Duodenal mucosa (tissue), 2 donors: ENCODE results near the gene IDH3B.
"Not testable (repeated sequence)": the region's sequence is repeated elsewhere in the genome, so short reads cannot be mapped to it uniquely, and the experiment has no call there.

ENCODE experiments used
- H3K27ac ChIP-seq: one replicate; pipeline ENCODE4 v1.7.0; 2013; ENCODE audit warnings: low read depth, low read length
- H3K27me3 ChIP-seq, 2 donors: one replicate each; pipeline ENCODE4 v1.7.0; 2013; ENCODE audit warnings: low read length in 2 of 2, control low read depth in 1 of 2; ENCODE audit not compliant: insufficient read depth in 2 of 2, control insufficient read depth in 1 of 2
- H3K36me3 ChIP-seq, 2 donors: one replicate each; pipeline ENCODE4 v1.7.0; 2013; ENCODE audit warnings: low read length in 2 of 2, control low read depth in 1 of 2; ENCODE audit not compliant: insufficient read depth in 2 of 2, control insufficient read depth in 1 of 2
- H3K4me1 ChIP-seq, 2 donors: one replicate each; pipeline ENCODE4 v1.7.0; 2013; ENCODE audit warnings: low read length in 2 of 2, control low read depth in 1 of 2; ENCODE audit not compliant: insufficient read depth in 2 of 2, control insufficient read depth in 1 of 2
- H3K4me3 ChIP-seq, 2 donors: one replicate each; pipeline ENCODE4 v1.7.0; 2013; ENCODE audit warnings: low read length in 2 of 2, low read depth in 1 of 2
- H3K9ac ChIP-seq, 2 donors: one replicate each; pipeline ENCODE4 v1.7.0; 2013; ENCODE audit warnings: low read length in 2 of 2, low read depth in 1 of 2
- H3K9me3 ChIP-seq, 2 donors: one replicate each; pipeline ENCODE4 v1.7.0; 2013; ENCODE audit warnings: low read length in 2 of 2, control low read depth in 1 of 2; ENCODE audit not compliant: control insufficient read depth in 1 of 2

The IDH3B gene

GRCh38 chr20:2701671-2702081 lies 37.7 kb upstream of the IDH3B start:
- no peaks in the 10 kb centered on the region for H3K36me3 ChIP-seq
- H3K4me3 ChIP-seq = no peak overlapping the region
- H3K27ac ChIP-seq = no peak overlapping the region
- H3K9me3 ChIP-seq = no peaks in the 10 kb centered on the region
- H3K4me1 ChIP-seq = no peaks in the 10 kb centered on the region
- H3K27me3 ChIP-seq = peaks cover 0 to 12% of the 10 kb centered on the region in 2 donors
- H3K9ac ChIP-seq = no peak overlapping the region

GRCh38 chr20:2700913-2701620 lies 37.1 kb upstream of the IDH3B start:
- H3K4me1 ChIP-seq = no peaks in the 10 kb centered on the region
- H3K36me3 ChIP-seq = no peaks in the 10 kb centered on the region
- H3K4me3 ChIP-seq = no peak overlapping the region
- no peaks in the 10 kb centered on the region for H3K9me3 ChIP-seq
- no peak overlapping the region for H3K27ac ChIP-seq
- no peak overlapping the region for H3K9ac ChIP-seq
- H3K27me3 ChIP-seq = peaks cover 0 to 12% of the 10 kb centered on the region in 2 donors

- Histone ChIP-seq H3K4me3 (no peak overlapping the region), H3K4me1 (no peaks in the 10 kb centered on the region), H3K27ac (no peak overlapping the region), H3K27me3 (peaks cover 8 to 22% of the 10 kb centered on the region in 2 donors), H3K36me3 (no peaks in the 10 kb centered on the region), H3K9ac (no peak overlapping the region), H3K9me3 (no peaks in the 10 kb centered on the region)
Observed at GRCh38 chr20:2699775-2700413, 35.9 kb upstream of the IDH3B start.

- H3K27me3 ChIP-seq = peaks cover 16 to 32% of the 10 kb centered on the region in 2 donors
Observed at GRCh38 chr20:2698912-2699311, 34.9 kb upstream of the IDH3B start.

GRCh38 chr20:2698186-2698817 lies 34.3 kb upstream of the IDH3B start:
- no peaks in the 10 kb centered on the region for H3K4me1 ChIP-seq
- H3K36me3 ChIP-seq = no peaks in the 10 kb centered on the region
- peaks cover 22 to 33% of the 10 kb centered on the region in 2 donors for H3K27me3 ChIP-seq
- no peak overlapping the region for H3K9ac ChIP-seq
- no peaks in the 10 kb centered on the region for H3K9me3 ChIP-seq
- no peak overlapping the region for H3K27ac ChIP-seq
- no peak overlapping the region for H3K4me3 ChIP-seq

More at GRCh38 chr20:2698912-2699311, 34.9 kb upstream of the IDH3B start:
- Histone ChIP-seq H3K36me3 (no peaks in the 10 kb centered on the region), H3K4me3 (no peak overlapping the region), H3K27ac (no peak overlapping the region), H3K9me3 (no peaks in the 10 kb centered on the region), H3K9ac (no peak overlapping the region), H3K4me1 (no peaks in the 10 kb centered on the region)

- Histone ChIP-seq H3K4me3 (no peak overlapping the region), H3K36me3 (no peaks in the 10 kb centered on the region), H3K4me1 (no peaks in the 10 kb centered on the region), H3K9me3 (no peaks in the 10 kb centered on the region), H3K9ac (no peak overlapping the region), H3K27me3 (peaks cover 22 to 33% of the 10 kb centered on the region in 2 donors), H3K27ac (no peak overlapping the region)
Observed at GRCh38 chr20:2697768-2698167, 33.8 kb upstream of the IDH3B start.

GRCh38 chr20:2696646-2697045 lies 32.6 kb upstream of the IDH3B start:
- Histone ChIP-seq H3K9ac (no peak overlapping the region), H3K36me3 (no peaks in the 10 kb centered on the region), H3K4me1 (peaks cover 2 to 3% of the 10 kb centered on the region in 2 donors), H3K27ac (no peak overlapping the region), H3K9me3 (no peaks in the 10 kb centered on the region), H3K4me3 (no peak overlapping the region), H3K27me3 (peaks cover 22 to 38% of the 10 kb centered on the region in 2 donors)

GRCh38 chr20:2695984-2696525 lies 32.0 kb upstream of the IDH3B start:
- not testable (repeated sequence) for H3K9me3 ChIP-seq, H3K27ac ChIP-seq, H3K4me1 ChIP-seq, H3K9ac ChIP-seq, H3K4me3 ChIP-seq, H3K36me3 ChIP-seq
- H3K27me3 ChIP-seq = peaks cover 22 to 43% of the 10 kb centered on the region in 2 donors

- Histone ChIP-seq H3K27ac (no peak overlapping the region), H3K9ac (no peak overlapping the region), H3K9me3 (no peaks in the 10 kb centered on the region), H3K36me3 (no peaks in the 10 kb centered on the region), H3K27me3 (peaks cover 22 to 50% of the 10 kb centered on the region in 2 donors), H3K4me1 (peaks cover 3% of the 10 kb centered on the region in 2 donors), H3K4me3 (no peak overlapping the region)
Observed at GRCh38 chr20:2695206-2695983, 31.4 kb upstream of the IDH3B start.
